Gastroesophageal sphincter (tissue), 3 donors: ENCODE results near the gene NCOR2.

Experiments used
- CTCF ChIP-seq, 4 experiments: fragments of 200-600 bp in 2 of 4; fragments of 450-650 bp in 2 of 4; sonication (generic) in 1 of 4; IDR thresholded peaks; one replicate each; pipeline ENCODE4 v1.5.1; 2017 to 2019; ENCODE audit warnings: antibody characterized with exemption in 4 of 4, mild to moderate bottlenecking in 2 of 4, moderate library complexity in 2 of 4
- POLR2A ChIP-seq, 2 donors: fragments of 450-650 bp; IDR thresholded peaks; one replicate each; pipeline ENCODE4 v1.6.1; 2017; ENCODE audit warnings: antibody characterized with exemption in 2 of 2, mild to moderate bottlenecking in 2 of 2, moderate library complexity in 1 of 2
- POLR2AphosphoS5 ChIP-seq: sonication (generic); formaldehyde crosslinking; IDR thresholded peaks from one replicate; pipeline ENCODE4 v1.6.1; 2017; ENCODE audit warnings: antibody characterized with exemption

GRCh38 chr12:124576061-124576650, 8.7 kb upstream of the NCOR2 start:
- TF ChIP-seq POLR2A (IDR thresholded peaks at IDR 0.05) = no peak
- no peak for TF ChIP-seq POLR2AphosphoS5
- TF ChIP-seq CTCF (IDR thresholded peaks at IDR 0.05) = no peak
